PC-3 (cell line): Measurements from ENCODE around the gene CACNG5.

Source experiments
- EZH2 ChIP-seq: fragments of 300-600 bp; sonication (generic); IDR thresholded peaks from one replicate; pipeline ENCODE4 v1.6.1; 2017; ENCODE audit warnings: antibody characterized with exemption, mild to moderate bottlenecking, low read length; ENCODE audit not compliant: unreplicated experiment
- EZH2phosphoT487 ChIP-seq: fragments of 300-600 bp; sonication (generic); IDR thresholded peaks from 2 replicates; pipeline ENCODE4 v1.6.1; 2018; ENCODE audit warnings: mild to moderate bottlenecking, antibody characterized with exemption, low read length, borderline replicate concordance
- TF ChIP-seq, protein P1 (sequence below): fragments of 300-600 bp; sonication (generic); conservative IDR thresholded peaks from 2 replicates; pipeline ENCODE4 v1.5.1; 2017; ENCODE audit warnings: antibody characterized with exemption, low read depth, mild to moderate bottlenecking, low read length

- no peak for TF ChIP-seq EZH2phosphoT487
- TF ChIP-seq, protein P1, sequence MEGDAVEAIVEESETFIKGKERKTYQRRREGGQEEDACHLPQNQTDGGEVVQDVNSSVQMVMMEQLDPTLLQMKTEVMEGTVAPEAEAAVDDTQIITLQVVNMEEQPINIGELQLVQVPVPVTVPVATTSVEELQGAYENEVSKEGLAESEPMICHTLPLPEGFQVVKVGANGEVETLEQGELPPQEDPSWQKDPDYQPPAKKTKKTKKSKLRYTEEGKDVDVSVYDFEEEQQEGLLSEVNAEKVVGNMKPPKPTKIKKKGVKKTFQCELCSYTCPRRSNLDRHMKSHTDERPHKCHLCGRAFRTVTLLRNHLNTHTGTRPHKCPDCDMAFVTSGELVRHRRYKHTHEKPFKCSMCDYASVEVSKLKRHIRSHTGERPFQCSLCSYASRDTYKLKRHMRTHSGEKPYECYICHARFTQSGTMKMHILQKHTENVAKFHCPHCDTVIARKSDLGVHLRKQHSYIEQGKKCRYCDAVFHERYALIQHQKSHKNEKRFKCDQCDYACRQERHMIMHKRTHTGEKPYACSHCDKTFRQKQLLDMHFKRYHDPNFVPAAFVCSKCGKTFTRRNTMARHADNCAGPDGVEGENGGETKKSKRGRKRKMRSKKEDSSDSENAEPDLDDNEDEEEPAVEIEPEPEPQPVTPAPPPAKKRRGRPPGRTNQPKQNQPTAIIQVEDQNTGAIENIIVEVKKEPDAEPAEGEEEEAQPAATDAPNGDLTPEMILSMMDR, result no peak
- TF ChIP-seq EZH2, result no peak
Observed at GRCh38 chr17:66835476-66835875, 559 bp downstream of the CACNG5 start.
